IMR-90 (cell line): ENCODE results near the gene WDR90. TPM values are rescaled to one million over a fixed set of nuclear protein-coding genes. Genes with fewer than 3 reads are reported as not detected.

ENCODE experiments used
- ATAC-seq: fragments of 200-7000 bp; cut with Tn5 transposase; 2 replicates; pipeline ENCODE4 v1.9.1; 2020; ENCODE audit warnings: low read depth, mild to moderate bottlenecking, moderate library complexity
- BruUV-seq: library from RNA; stranded (reverse); fragments of 400-500 nt; replicated peaks from 2 replicates; lab custom pipeline; 2021; lab: Mats Ljungman, UMichigan
- CTCF ChIA-PET: fragments of 300-600 bp; formaldehyde crosslinking; extraction: SDS; loops from one replicate; lab custom pipeline; 2021; ENCODE audit warnings: antibody characterized with exemption; lab: Yijun Ruan, JAX
- POLR2A ChIA-PET: fragments of 300-600 bp; sonication (Branson Sonifier 250); formaldehyde crosslinking; loops from one replicate; lab custom pipeline; 2022; ENCODE audit warnings: antibody characterized with exemption; ENCODE audit not compliant: unreplicated experiment; lab: Charles Lee
- DNase-seq: peaks from one replicate; pipeline ENCODE4 v3.0.0; 2013
- H2AFZ ChIP-seq: replicated peaks from 2 replicates; pipeline ENCODE3; 2013; ENCODE audit warnings: low read length, mild to moderate bottlenecking; ENCODE audit not compliant: poor library complexity
- H2AK5ac ChIP-seq: 2 replicates; pipeline ENCODE4 v1.6.1; 2013; ENCODE audit warnings: low read depth, low read length, inconsistent platforms
- H2AK9ac ChIP-seq: replicated peaks from 2 replicates; pipeline ENCODE3; 2013; ENCODE audit warnings: mild to moderate bottlenecking, low read depth, low read length, moderate library complexity; ENCODE audit not compliant: poor library complexity
- H2BK120ac ChIP-seq: 2 replicates; pipeline ENCODE4 v1.6.1; 2013; ENCODE audit warnings: low read depth, low read length, inconsistent platforms
- H2BK15ac ChIP-seq: 3 replicates; pipeline ENCODE4 v1.6.1; 2013; ENCODE audit warnings: low read depth, low read length, inconsistent platforms
- H2BK20ac ChIP-seq: 2 replicates; pipeline ENCODE4 v1.6.1; 2013; ENCODE audit warnings: low read depth, mild to moderate bottlenecking, inconsistent platforms, low read length, moderate library complexity
- H2BK5ac ChIP-seq: 2 replicates; pipeline ENCODE4 v1.6.1; 2013; ENCODE audit warnings: mild to moderate bottlenecking, low read depth, low read length, inconsistent platforms; ENCODE audit not compliant: poor library complexity, severe bottlenecking
- H3K14ac ChIP-seq: replicated peaks from 2 replicates; pipeline ENCODE4 v1.6.1; 2013; ENCODE audit warnings: low read depth, low read length, inconsistent platforms
- H3K18ac ChIP-seq: 2 replicates; pipeline ENCODE4 v1.6.1; 2013; ENCODE audit warnings: low read depth, low read length, control low read depth
- H3K23ac ChIP-seq: 2 replicates; pipeline ENCODE4 v1.6.1; 2013; ENCODE audit warnings: low read depth, low read length, inconsistent platforms
- H3K27ac ChIP-seq: 2 replicates; pipeline ENCODE4 v1.5.1; 2013; ENCODE audit warnings: mild to moderate bottlenecking, control low read depth, low read length; ENCODE audit not compliant: insufficient read depth
- H3K27me3 ChIP-seq: 2 replicates; pipeline ENCODE4 v1.6.1; 2013; ENCODE audit warnings: low read length; ENCODE audit not compliant: control insufficient read depth, insufficient read depth
- H3K36me3 ChIP-seq: 2 replicates; pipeline ENCODE4 v1.6.1; 2013; ENCODE audit warnings: low read length, mixed read lengths; ENCODE audit not compliant: control insufficient read depth, insufficient read depth
- H3K4ac ChIP-seq: 2 replicates; pipeline ENCODE4 v1.6.1; 2013; ENCODE audit warnings: low read depth, low read length, inconsistent platforms
- H3K4me1 ChIP-seq: 2 replicates; pipeline ENCODE4 v1.6.1; 2013; ENCODE audit warnings: low read length, mixed read lengths; ENCODE audit not compliant: control insufficient read depth, insufficient read depth
- H3K4me2 ChIP-seq: 2 replicates; pipeline ENCODE4 v1.6.1; 2013; ENCODE audit warnings: low read depth, mild to moderate bottlenecking, control low read depth, low read length, moderate library complexity
- H3K4me3 ChIP-seq: 2 replicates; pipeline ENCODE4 v1.5.1; 2013; ENCODE audit warnings: low read depth, mild to moderate bottlenecking, control low read depth, low read length, moderate library complexity; ENCODE audit not compliant: insufficient read depth
- H3K56ac ChIP-seq: 2 replicates; pipeline ENCODE4 v1.6.1; 2013; ENCODE audit warnings: low read length, inconsistent platforms; ENCODE audit not compliant: insufficient read depth; ENCODE audit errors: extremely low read depth
- H3K79me1 ChIP-seq, 2 experiments: 2 replicates each; pipeline ENCODE4 v1.6.1; 2013; ENCODE audit warnings: low read length in 2 of 2, inconsistent platforms in 1 of 2, low read depth in 1 of 2
- H3K9ac ChIP-seq: 2 replicates; pipeline ENCODE4 v1.6.1; 2013; ENCODE audit warnings: low read depth, low read length, control low read depth
- H3K9me1 ChIP-seq: 2 replicates; pipeline ENCODE4 v1.6.1; 2013; ENCODE audit warnings: low read length, inconsistent platforms; ENCODE audit not compliant: insufficient read depth
- H3K9me3 ChIP-seq: 2 replicates; pipeline ENCODE4 v1.6.1; 2013; ENCODE audit warnings: low read length; ENCODE audit not compliant: control insufficient read depth, insufficient read depth
- H4K20me1 ChIP-seq: 2 replicates; pipeline ENCODE4 v1.6.1; 2013; ENCODE audit warnings: low read length, inconsistent platforms; ENCODE audit not compliant: insufficient read depth
- H4K5ac ChIP-seq: 2 replicates; pipeline ENCODE4 v1.6.1; 2013; ENCODE audit warnings: mild to moderate bottlenecking, low read depth, low read length, control low read depth
- H4K8ac ChIP-seq, 2 experiments: 2 replicates each; pipeline ENCODE4 v1.6.1; 2013; ENCODE audit warnings: low read depth in 2 of 2, low read length in 2 of 2, control low read depth in 1 of 2, inconsistent platforms in 1 of 2
- H4K91ac ChIP-seq: 2 replicates; pipeline ENCODE4 v1.6.1; 2013; ENCODE audit warnings: low read depth, low read length, inconsistent platforms; ENCODE audit not compliant: insufficient read depth
- BHLHE40 ChIP-seq: fragments of 150-350 bp; IDR thresholded peaks from 2 replicates; pipeline ENCODE4 v1.6.1; 2016; ENCODE audit warnings: mild to moderate bottlenecking, low read depth, low read length
- CEBPB ChIP-seq: IDR thresholded peaks from 2 replicates; pipeline ENCODE4 v1.6.1; 2012; ENCODE audit warnings: low read depth, low read length, improper control_type of control experiment
- CHD1 ChIP-seq: IDR thresholded peaks from 2 replicates; pipeline ENCODE4 v1.6.1; 2012; ENCODE audit warnings: low read depth, low read length, improper control_type of control experiment
- MAFK ChIP-seq: IDR thresholded peaks from 2 replicates; pipeline ENCODE4 v1.6.1; 2012; ENCODE audit warnings: low read depth, low read length, improper control_type of control experiment
- MXI1 ChIP-seq: IDR thresholded peaks from 2 replicates; pipeline ENCODE4 v1.6.1; 2012; ENCODE audit warnings: low read depth, mild to moderate bottlenecking, low read length, moderate library complexity, borderline replicate concordance
- NFE2L2 ChIP-seq: fragments of 150-350 bp; IDR thresholded peaks from 2 replicates; pipeline ENCODE4 v1.6.1; 2016; ENCODE audit warnings: low read depth, mild to moderate bottlenecking, low read length
- POLR2A ChIP-seq: IDR thresholded peaks from 2 replicates; pipeline ENCODE4 v1.6.1; 2012; ENCODE audit warnings: mild to moderate bottlenecking, low read depth, low read length
- RAD21 ChIP-seq: IDR thresholded peaks from 2 replicates; pipeline ENCODE4 v1.6.1; 2012; ENCODE audit warnings: low read length, improper control_type of control experiment
- RFX5 ChIP-seq: IDR thresholded peaks from 2 replicates; pipeline ENCODE4 v1.8.0; 2012; ENCODE audit warnings: low read depth, mild to moderate bottlenecking, low read length, moderate library complexity
- SMC3 ChIP-seq: fragments of 150-350 bp; IDR thresholded peaks from 2 replicates; pipeline ENCODE4 v1.6.1; 2016; ENCODE audit warnings: low read depth, mild to moderate bottlenecking, antibody characterized with exemption, low read length, moderate library complexity
- WGBS, 2 experiments: methylation state at CpG; one replicate each; pipeline versions ENCODE4 v1.1.5 to v1.1.7; 2013; ENCODE audit warnings: missing lambda C conversion rate in 2 of 2; ENCODE audit not compliant: insufficient read length in 1 of 2; ENCODE audit errors: extremely low coverage in 2 of 2; 5-methylcytosine and 5-hydroxymethylcytosine counted together
- dilution Hi-C: fragments of 300-500 bp; cut with HindIII; formaldehyde crosslinking; loops from one replicate; pipeline ENCODE4 v1.14.3; 2018; ENCODE audit warnings: low sequenced_read_pairs; ENCODE audit not compliant: unreplicated experiment
- in situ Hi-C: fragments of 300-500 bp; cut with MboI; formaldehyde crosslinking; loops from 3 replicates; pipeline ENCODE4 v1.14.3; 2019; ENCODE audit warnings: low sequenced_read_pairs, inconsistent platforms, mixed read lengths
- intact Hi-C: fragments of 100-400 bp; cut with micrococcal nuclease; formaldehyde crosslinking; loops from 2 replicates; pipeline ENCODE4 v1.10.0; 2022
- polyA plus RNA-seq, 3 experiments: library from polyadenylated mRNA; depleted of rRNA; stranded (reverse); fragments of >200 nt; gene quantifications; 2 replicates each; pipeline ENCODE4 v1.2.3, GENCODE V29; 2012; ENCODE audit warnings: low replicate concordance in 1 of 3
- total RNA-seq: library from RNA; depleted of rRNA; stranded (reverse); fragments of >200 nt; gene quantifications from 2 replicates; pipeline ENCODE4 v1.2.3, GENCODE V29; 2012
- TF ChIP-seq, protein P1 (sequence below): fragments of 150-350 bp; IDR thresholded peaks from 2 replicates; pipeline ENCODE4 v1.6.1; 2016; ENCODE audit warnings: low read depth, mild to moderate bottlenecking, low read length, moderate library complexity, borderline replicate concordance
- TF ChIP-seq, protein P2 (sequence below): conservative IDR thresholded peaks from 2 replicates; pipeline ENCODE4 v1.5.1; 2012; ENCODE audit warnings: mild to moderate bottlenecking, low read depth, low read length, improper control_type of control experiment

The WDR90 gene
- total and polyA plus RNA-seq, 2 of the 4 experiments (the other 2 are of a cell fraction), result 1.4 to 18.7 TPM

DNA sequence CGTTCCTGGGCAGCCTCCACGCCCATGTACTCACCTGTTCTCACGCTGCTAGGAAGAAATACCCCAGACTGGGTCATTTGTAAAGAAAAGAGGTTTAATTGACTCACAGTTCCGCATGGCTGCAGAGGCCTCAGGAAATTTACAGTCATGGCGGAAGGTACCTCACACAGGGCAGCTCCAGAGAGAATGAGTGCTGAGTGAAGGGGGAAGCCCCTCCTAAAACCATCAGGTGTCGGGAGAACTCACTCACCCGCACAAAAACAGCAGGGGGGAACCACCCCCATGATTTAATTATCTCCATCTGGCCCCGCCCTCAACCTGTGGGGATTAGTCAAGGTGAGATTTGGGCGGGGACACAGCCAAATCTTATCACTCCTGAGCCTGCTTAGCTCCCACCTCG is 41.1 kb upstream of the WDR90 start:
- ATAC-seq, result no peak
- H2BK120ac ChIP-seq, result no peak overlapping the region
- DNase-seq, result no peak
- no peak overlapping the region for H3K27ac ChIP-seq
- H2BK5ac ChIP-seq, result no peak overlapping the region
- 40% methylated on average over 1 of the region's 10 CpGs; no CpG with 5 or more reads in 1 of the 2 experiments for WGBS, 2 experiments
- in situ Hi-C loops, result no loop called here
- H2BK20ac ChIP-seq, result no peak overlapping the region
- intact Hi-C loops, result no loop called here
- no peak overlapping the region for H2BK15ac ChIP-seq
- no peak overlapping the region for H2AFZ ChIP-seq
- H3K56ac ChIP-seq, result no peak overlapping the region
- H3K36me3 ChIP-seq, result no peaks in the 10 kb centered on the region
- H3K9me3 ChIP-seq, result no peaks in the 10 kb centered on the region; the same call in 1 of the 2 replicates
- no peak overlapping the region for H3K9ac ChIP-seq
- H3K23ac ChIP-seq, result no peak overlapping the region
- H3K27me3 ChIP-seq, result no peaks in the 10 kb centered on the region
- H3K9me1 ChIP-seq, result peaks cover 3% of the 10 kb centered on the region; the same call in 1 of the 2 replicates
- no peak overlapping the region for H3K4me3 ChIP-seq
- dilution Hi-C loops, result no loop called here
- BruUV-seq, result no TSS peak
- ChIA-PET POLR2A (no interaction called here), CTCF (no interaction called here)
- TF ChIP-seq POLR2A (no peak), RFX5 (no peak), MAFK (no peak), BHLHE40 (no peak), MXI1 (no peak), CHD1 (no peak), CEBPB (no peak), SMC3 (no peak), RAD21 (no peak), NFE2L2 (no peak)
- TF ChIP-seq, protein P1, sequence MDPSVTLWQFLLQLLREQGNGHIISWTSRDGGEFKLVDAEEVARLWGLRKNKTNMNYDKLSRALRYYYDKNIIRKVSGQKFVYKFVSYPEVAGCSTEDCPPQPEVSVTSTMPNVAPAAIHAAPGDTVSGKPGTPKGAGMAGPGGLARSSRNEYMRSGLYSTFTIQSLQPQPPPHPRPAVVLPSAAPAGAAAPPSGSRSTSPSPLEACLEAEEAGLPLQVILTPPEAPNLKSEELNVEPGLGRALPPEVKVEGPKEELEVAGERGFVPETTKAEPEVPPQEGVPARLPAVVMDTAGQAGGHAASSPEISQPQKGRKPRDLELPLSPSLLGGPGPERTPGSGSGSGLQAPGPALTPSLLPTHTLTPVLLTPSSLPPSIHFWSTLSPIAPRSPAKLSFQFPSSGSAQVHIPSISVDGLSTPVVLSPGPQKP, result no peak
- TF ChIP-seq, protein P2, sequence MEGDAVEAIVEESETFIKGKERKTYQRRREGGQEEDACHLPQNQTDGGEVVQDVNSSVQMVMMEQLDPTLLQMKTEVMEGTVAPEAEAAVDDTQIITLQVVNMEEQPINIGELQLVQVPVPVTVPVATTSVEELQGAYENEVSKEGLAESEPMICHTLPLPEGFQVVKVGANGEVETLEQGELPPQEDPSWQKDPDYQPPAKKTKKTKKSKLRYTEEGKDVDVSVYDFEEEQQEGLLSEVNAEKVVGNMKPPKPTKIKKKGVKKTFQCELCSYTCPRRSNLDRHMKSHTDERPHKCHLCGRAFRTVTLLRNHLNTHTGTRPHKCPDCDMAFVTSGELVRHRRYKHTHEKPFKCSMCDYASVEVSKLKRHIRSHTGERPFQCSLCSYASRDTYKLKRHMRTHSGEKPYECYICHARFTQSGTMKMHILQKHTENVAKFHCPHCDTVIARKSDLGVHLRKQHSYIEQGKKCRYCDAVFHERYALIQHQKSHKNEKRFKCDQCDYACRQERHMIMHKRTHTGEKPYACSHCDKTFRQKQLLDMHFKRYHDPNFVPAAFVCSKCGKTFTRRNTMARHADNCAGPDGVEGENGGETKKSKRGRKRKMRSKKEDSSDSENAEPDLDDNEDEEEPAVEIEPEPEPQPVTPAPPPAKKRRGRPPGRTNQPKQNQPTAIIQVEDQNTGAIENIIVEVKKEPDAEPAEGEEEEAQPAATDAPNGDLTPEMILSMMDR, result no peak
- H3K79me1 ChIP-seq, result peaks cover 12 to 37% of the 10 kb centered on the region in 2 experiments
- H4K91ac ChIP-seq, result no peak overlapping the region
- H3K18ac ChIP-seq, result no peak overlapping the region
- no peak overlapping the region for H2AK9ac ChIP-seq
- no peak overlapping the region for H3K14ac ChIP-seq
- H2AK5ac ChIP-seq, result no peak overlapping the region
- H4K8ac ChIP-seq, result no peak overlapping the region
- H3K4ac ChIP-seq, result no peak overlapping the region
- peaks cover 17% of the 10 kb centered on the region for H4K20me1 ChIP-seq
- no peaks in the 10 kb centered on the region for H3K4me1 ChIP-seq
- H4K5ac ChIP-seq, result no peak overlapping the region
- H3K4me2 ChIP-seq, result no peak overlapping the region
